T-cell (primary cell): Measurements from ENCODE around the gene RCE1. TPM values are rescaled to one million over a fixed set of nuclear protein-coding genes. Genes with fewer than 3 reads are reported as not detected.

Source experiments
- ATAC-seq, 4 experiments: fragments of 200-7000 bp in 3 of 4; fragments of 150-1000 bp in 1 of 4; cut with Tn5 transposase; replicated peaks in 1 of 4; 1 replicate in 3 of 4; 2 replicates in 1 of 4; pipeline ENCODE4 v1.10.0; 2021; ENCODE audit warnings: moderate library complexity in 3 of 4, mild to moderate bottlenecking in 2 of 4, moderate number of reproducible peaks in 1 of 4
- CTCF ChIA-PET, 2 donors: fragments of 300-600 bp; sonication (Branson Sonifier 250); formaldehyde crosslinking; loops; one replicate each; lab custom pipeline; 2022; ENCODE audit warnings: antibody characterized with exemption in 2 of 2; lab: Charles Lee
- POLR2A ChIA-PET, 2 donors: fragments of 300-600 bp; sonication (Branson Sonifier 250); formaldehyde crosslinking; loops; one replicate each; lab custom pipeline; 2022; ENCODE audit warnings: antibody characterized with exemption in 2 of 2; lab: Charles Lee
- DNase-seq, 35 experiments: peaks; one replicate each; pipeline versions ENCODE4 v3.0.0 to v3.0.0-alpha.2; 2013 to 2023
- H3K27ac ChIP-seq: one replicate; pipeline ENCODE4 v1.5.1; 2013; ENCODE audit warnings: low read length
- H3K27me3 ChIP-seq, 2 experiments: replicated peaks in 1 of 2; 1 replicate in 1 of 2; 2 replicates in 1 of 2; pipeline versions ENCODE4 v1.6.1 to v1.7.0; 2013; ENCODE audit warnings: low read length in 1 of 2, mixed read lengths in 1 of 2; ENCODE audit not compliant: control insufficient read depth in 2 of 2, insufficient read depth in 2 of 2; ENCODE audit errors: extremely low read depth in 1 of 2
- H3K36me3 ChIP-seq, 2 donors: 1 replicate in 1 of 2; 2 replicates in 1 of 2; pipeline versions ENCODE4 v1.6.1 to v1.7.0; 2013; ENCODE audit warnings: low read length in 1 of 2; ENCODE audit not compliant: control insufficient read depth in 2 of 2, insufficient read depth in 1 of 2; ENCODE audit errors: extremely low read depth in 1 of 2
- H3K4me1 ChIP-seq, 2 experiments: 1 replicate in 1 of 2; 2 replicates in 1 of 2; pipeline versions ENCODE4 v1.6.1 to v1.7.0; 2013; ENCODE audit warnings: low read length in 2 of 2, mixed read lengths in 1 of 2; ENCODE audit not compliant: insufficient read depth in 2 of 2, control insufficient read depth in 1 of 2; ENCODE audit errors: extremely low read depth in 1 of 2
- H3K4me3 ChIP-seq, 2 donors: 1 replicate in 1 of 2; 2 replicates in 1 of 2; pipeline versions ENCODE4 v1.5.1 to v1.7.0; 2013; ENCODE audit warnings: mild to moderate bottlenecking in 2 of 2, low read length in 1 of 2, moderate library complexity in 1 of 2; ENCODE audit not compliant: control insufficient read depth in 1 of 2; ENCODE audit errors: extremely low read depth in 1 of 2
- H3K9me3 ChIP-seq: 2 replicates; pipeline ENCODE4 v1.7.0; 2013
- H3K27ac Mint-ChIP-seq, 2 donors: one replicate each; pipeline ENCODE4 v1.8.0; 2020 to 2021; ENCODE audit warnings: mild to moderate bottlenecking in 2 of 2, mixed read lengths in 2 of 2
- H3K27me3 Mint-ChIP-seq, 2 donors: one replicate each; pipeline ENCODE4 v1.8.0; 2021 to 2022; ENCODE audit warnings: mixed read lengths in 2 of 2
- H3K36me3 Mint-ChIP-seq: one replicate; pipeline ENCODE4 v1.8.0; 2021; ENCODE audit warnings: mixed read lengths
- H3K4me1 Mint-ChIP-seq, 3 donors: one replicate each; pipeline ENCODE4 v1.8.0; 2020 to 2022; ENCODE audit warnings: mixed read lengths in 3 of 3, mild to moderate bottlenecking in 1 of 3
- H3K4me3 Mint-ChIP-seq, 3 donors: one replicate each; pipeline ENCODE4 v1.8.0; 2020 to 2022; ENCODE audit warnings: mild to moderate bottlenecking in 3 of 3, mixed read lengths in 3 of 3, moderate library complexity in 3 of 3
- H3K9me3 Mint-ChIP-seq, 3 donors: one replicate each; pipeline ENCODE4 v1.8.0; 2020 to 2022; ENCODE audit warnings: mixed read lengths in 3 of 3
- WGBS: methylation state at CpG from one replicate; pipeline ENCODE4 v1.1.5; 2013; ENCODE audit warnings: missing lambda C conversion rate; ENCODE audit not compliant: insufficient coverage; 5-methylcytosine and 5-hydroxymethylcytosine counted together
- total RNA-seq, 35 experiments: library from RNA in 6 of 35; stranded (reverse) in 6 of 35; fragments of 120-200 nt in 1 of 35; gene quantifications; one replicate each; pipeline versions ENCODE4 v1.2.1 to v1.2.4 and lab custom pipeline; 2013 to 2026

RCE1 gene
- total RNA-seq, 5 donors from 2014 or later (not counting 1 experiment from before 2014, with no cell fraction given), result 27.2 to 42.9 (median 34.1) TPM

DNA sequence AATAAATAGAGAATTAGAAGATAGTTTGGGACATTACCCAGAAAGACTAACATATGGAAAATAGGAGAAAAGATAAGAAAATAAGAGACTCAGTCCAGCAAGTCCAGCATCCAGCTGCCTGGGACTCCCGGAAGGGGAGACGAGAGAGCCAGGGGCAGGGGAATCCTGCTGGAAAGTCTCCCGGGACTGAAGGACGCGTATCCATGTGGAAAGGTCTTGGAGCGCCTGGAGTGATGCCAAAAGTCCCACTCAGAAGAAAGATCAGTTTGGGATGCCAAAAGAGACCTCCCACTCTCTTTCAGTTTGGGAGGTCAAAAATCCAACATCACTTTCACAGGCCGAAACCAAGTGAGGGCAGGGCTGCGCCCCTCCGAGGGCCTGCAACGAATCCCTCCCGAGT lies 44.3 kb downstream of the RCE1 start:
- 99% methylated on average over 10 of the region's 11 CpGs for WGBS
- Histone ChIP-seq H3K36me3 (no peaks in the 10 kb centered on the region), H3K27me3 (peaks cover 0 to 11% of the 10 kb centered on the region in 2 experiments), H3K4me1 (no peaks in the 10 kb centered on the region), H3K27ac (no peak overlapping the region), H3K4me3 (no peak overlapping the region), H3K9me3 (no peaks in the 10 kb centered on the region)
- peaks cover 0 to 7% (median 3%) of the 10 kb centered on the region in 3 donors for H3K4me1 Mint-ChIP-seq
- no peaks in the 10 kb centered on the region for H3K36me3 Mint-ChIP-seq
- H3K4me3 Mint-ChIP-seq, result no peak overlapping the region
- no peak overlapping the region for H3K27ac Mint-ChIP-seq
- ChIA-PET POLR2A (no interaction called here), CTCF (interaction anchor here in 1 of 2 donors (0.6 kb wide), 1 partner anchor 505 kb away, joined by 5 read pairs; no protein-coding TSS in a partner anchor)
- no peaks in the 10 kb centered on the region for H3K9me3 Mint-ChIP-seq
- ATAC-seq (no peak), DNase-seq (no peak)
- peaks cover 0 to 3% of the 10 kb centered on the region in 2 donors for H3K27me3 Mint-ChIP-seq

DNA sequence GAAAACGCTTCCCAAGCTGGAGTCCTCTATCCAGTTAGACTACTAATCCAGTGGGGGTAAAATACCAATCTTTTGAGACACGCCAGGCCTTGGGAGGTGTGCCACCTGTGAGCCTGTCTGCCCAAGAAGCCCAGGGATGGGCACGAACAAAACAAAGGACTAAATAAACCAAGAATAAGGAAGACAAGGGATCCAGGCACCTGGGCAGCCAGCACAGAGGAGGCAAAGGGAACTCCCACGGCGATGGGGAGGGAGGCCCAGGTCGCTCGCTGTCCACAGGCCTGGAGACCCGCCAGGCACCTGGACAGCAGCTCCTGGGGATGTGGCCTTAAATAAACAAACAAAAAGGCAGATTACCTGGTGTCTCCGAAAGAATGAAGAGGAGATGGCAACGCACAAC lies 45.0 kb downstream of the RCE1 start:
- Histone ChIP-seq H3K9me3 (no peaks in the 10 kb centered on the region), H3K27ac (no peak overlapping the region), H3K4me3 (no peak overlapping the region), H3K4me1 (no peaks in the 10 kb centered on the region), H3K36me3 (no peaks in the 10 kb centered on the region), H3K27me3 (peaks cover 0 to 6% of the 10 kb centered on the region in 2 experiments)
- ATAC-seq (no peak), DNase-seq (no peak)
- ChIA-PET CTCF (no interaction called here), POLR2A (no interaction called here)
- Mint-ChIP-seq H3K9me3 (no peaks in the 10 kb centered on the region), H3K4me1 (peaks cover 0 to 3% (median under 1%) of the 10 kb centered on the region in 3 donors), H3K36me3 (no peaks in the 10 kb centered on the region), H3K4me3 (no peak overlapping the region), H3K27me3 (peaks cover 0 to 3% of the 10 kb centered on the region in 2 donors), H3K27ac (no peak overlapping the region)
- WGBS, result 94% methylated on average over 7 of the region's 10 CpGs

DNA sequence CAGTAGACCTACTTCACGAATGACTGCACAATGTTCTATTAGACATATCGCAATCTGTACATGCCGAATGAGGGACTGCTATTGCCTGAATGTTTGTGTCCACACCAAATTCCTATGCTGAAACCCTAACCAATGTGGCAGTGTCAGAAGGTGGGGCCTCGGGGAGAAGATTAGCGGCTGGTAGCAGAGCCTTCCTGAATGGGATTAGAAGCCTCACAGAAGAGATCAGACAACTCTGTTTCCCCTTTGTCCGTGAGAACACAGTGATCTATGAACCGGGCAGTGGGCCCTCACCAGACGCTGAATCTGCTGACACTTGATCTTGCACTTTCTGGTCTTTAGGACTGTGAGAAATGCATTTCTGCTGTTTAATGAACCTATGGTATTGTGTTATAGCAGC lies 46.7 kb downstream of the RCE1 start:
- H3K4me1 Mint-ChIP-seq, result peaks cover 0 to 3% (median 0%) of the 10 kb centered on the region in 3 donors
- ChIA-PET CTCF (no interaction called here), POLR2A (no interaction called here)
- H3K36me3 Mint-ChIP-seq, result no peaks in the 10 kb centered on the region
- H3K4me3 Mint-ChIP-seq, result no peak overlapping the region
- Histone ChIP-seq H3K27ac (no peak overlapping the region), H3K36me3 (no peaks in the 10 kb centered on the region), H3K9me3 (no peaks in the 10 kb centered on the region), H3K27me3 (peaks cover 0 to 10% of the 10 kb centered on the region in 2 experiments), H3K4me3 (no peak overlapping the region), H3K4me1 (no peaks in the 10 kb centered on the region)
- DNase-seq (no peak), ATAC-seq (no peak)
- peaks cover 0 to 3% of the 10 kb centered on the region in 2 donors for H3K27me3 Mint-ChIP-seq
- H3K9me3 Mint-ChIP-seq, result no peaks in the 10 kb centered on the region
- no peak overlapping the region for H3K27ac Mint-ChIP-seq
- 95% methylated on average over 8 of the region's 8 CpGs for WGBS

DNA sequence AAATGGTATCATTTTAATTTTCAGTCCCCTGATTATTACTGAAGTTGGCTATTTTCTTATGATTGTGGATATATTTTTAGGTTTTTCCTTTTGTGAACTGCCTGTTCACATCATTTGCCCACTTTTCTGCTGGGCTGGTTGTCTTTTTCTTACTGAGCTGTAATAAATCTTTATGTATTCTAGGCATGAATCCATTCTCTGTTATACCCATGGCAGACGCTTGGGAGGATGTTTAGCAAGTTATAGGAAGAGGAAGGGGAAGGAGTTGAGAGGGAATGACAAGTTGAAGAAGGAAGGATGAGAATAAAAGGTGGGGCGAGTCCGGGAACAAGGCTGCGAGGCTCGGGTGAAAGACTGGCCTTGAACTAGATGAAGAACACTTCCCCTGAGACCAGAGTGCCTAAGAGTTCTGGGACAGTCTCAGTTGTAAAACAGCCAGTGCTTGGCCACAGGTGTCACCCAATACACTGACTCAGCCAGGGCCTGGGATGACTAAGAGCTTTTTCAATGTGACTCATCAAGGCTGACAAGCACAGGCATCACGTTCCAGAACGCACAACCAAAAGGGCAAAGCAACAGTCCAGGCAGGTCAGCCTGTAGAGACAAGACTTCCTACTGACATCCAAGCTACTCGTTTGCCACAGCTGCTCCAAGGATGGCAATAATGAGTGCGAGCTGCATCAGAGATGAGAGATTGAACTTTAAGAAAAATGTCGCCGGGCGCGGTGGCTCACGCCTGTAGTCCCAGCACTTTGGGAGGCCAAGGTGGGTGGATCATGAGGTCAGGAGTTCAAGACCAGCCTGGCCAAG lies 48.8 kb downstream of the RCE1 start:
- ChIA-PET POLR2A (no interaction called here), CTCF (no interaction called here)
- Mint-ChIP-seq H3K27me3 (peaks cover 0 to 3% of the 10 kb centered on the region in 2 donors), H3K27ac (peak overlapping the region in 1 of 2 donors; percentile 63), H3K36me3 (no peaks in the 10 kb centered on the region), H3K4me1 (peaks cover 0 to 3% (median 0%) of the 10 kb centered on the region in 3 donors), H3K4me3 (no peak overlapping the region), H3K9me3 (no peaks in the 10 kb centered on the region)
- Histone ChIP-seq H3K4me1 (no peaks in the 10 kb centered on the region), H3K27ac (no peak overlapping the region), H3K27me3 (peaks cover 0 to 8% of the 10 kb centered on the region in 2 experiments), H3K36me3 (no peaks in the 10 kb centered on the region), H3K9me3 (no peaks in the 10 kb centered on the region), H3K4me3 (no peak overlapping the region)
- WGBS, result 44% methylated on average over 6 of the region's 14 CpGs
- no peak for DNase-seq
- no peak for ATAC-seq

DNA sequence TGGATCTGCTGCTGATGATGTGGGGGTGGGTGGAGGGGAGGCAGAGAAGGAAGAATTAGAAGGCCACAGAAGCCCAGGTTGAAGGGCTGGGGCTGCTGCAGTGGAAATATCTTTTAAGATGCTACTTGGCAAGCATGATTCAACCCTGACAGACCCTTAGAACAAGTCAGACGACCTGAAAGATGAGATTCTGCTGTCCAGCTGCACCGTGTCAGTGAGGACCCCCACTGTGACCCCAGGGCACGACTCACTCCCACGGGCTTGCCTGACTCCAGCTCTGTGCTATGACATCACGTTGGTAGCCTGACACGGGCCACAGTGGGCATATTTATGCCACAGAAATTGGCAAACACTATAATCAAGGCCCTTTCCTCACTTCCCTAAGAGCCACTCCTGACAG lies 49.7 kb downstream of the RCE1 start:
- H3K36me3 ChIP-seq, result no peaks in the 10 kb centered on the region
- Mint-ChIP-seq H3K9me3 (no peaks in the 10 kb centered on the region), H3K27ac (no peak overlapping the region), H3K36me3 (no peaks in the 10 kb centered on the region), H3K4me3 (no peak overlapping the region), H3K27me3 (peaks cover 0 to 3% of the 10 kb centered on the region in 2 donors), H3K4me1 (peaks cover 0 to 3% (median 0%) of the 10 kb centered on the region in 3 donors)
- no peaks in the 10 kb centered on the region for H3K9me3 ChIP-seq
- H3K27ac ChIP-seq, result no peak overlapping the region
- H3K27me3 ChIP-seq, result peaks cover 0 to 8% of the 10 kb centered on the region in 2 experiments
- ChIA-PET POLR2A (no interaction called here), CTCF (no interaction called here)
- ATAC-seq (no peak), DNase-seq (no peak)
- no peaks in the 10 kb centered on the region for H3K4me1 ChIP-seq
- WGBS, result 84% methylated on average over 5 of the region's 6 CpGs
- H3K4me3 ChIP-seq, result no peak overlapping the region

DNA sequence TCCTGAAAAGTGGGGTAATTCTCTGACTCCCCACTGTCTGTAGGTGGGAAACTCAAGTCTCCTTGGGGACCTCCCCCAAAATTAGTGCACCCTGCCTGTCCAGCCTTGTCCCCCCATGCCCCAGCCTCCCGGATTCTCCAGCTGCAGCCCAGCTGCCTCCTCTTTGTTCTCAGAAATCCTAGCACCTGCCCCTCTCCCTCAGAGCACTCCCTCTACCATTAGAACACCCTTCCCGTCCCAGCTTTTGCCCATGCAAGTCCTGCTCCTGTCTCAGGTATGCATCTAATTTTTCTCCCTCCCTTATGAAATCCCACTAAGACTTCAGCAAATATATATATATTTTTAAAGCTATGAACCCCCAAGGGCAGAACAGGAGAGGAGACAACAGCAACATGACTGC lies 50.9 kb downstream of the RCE1 start:
- Mint-ChIP-seq H3K4me1 (peaks cover 0 to 3% (median 0%) of the 10 kb centered on the region in 3 donors), H3K9me3 (no peaks in the 10 kb centered on the region), H3K27ac (no peak overlapping the region), H3K27me3 (peaks cover 0 to 3% of the 10 kb centered on the region in 2 donors), H3K36me3 (no peaks in the 10 kb centered on the region), H3K4me3 (no peak overlapping the region)
- DNase-seq (no peak), ATAC-seq (no peak)
- no peaks in the 10 kb centered on the region for H3K4me1 ChIP-seq
- no peaks in the 10 kb centered on the region for H3K36me3 ChIP-seq
- H3K4me3 ChIP-seq, result no peak overlapping the region
- no peaks in the 10 kb centered on the region for H3K9me3 ChIP-seq
- ChIA-PET CTCF (no interaction called here), POLR2A (no interaction called here)
- 88% methylated on average over 1 of the region's 2 CpGs for WGBS
- H3K27ac ChIP-seq, result no peak overlapping the region
- H3K27me3 ChIP-seq, result peaks cover 0 to 8% of the 10 kb centered on the region in 2 experiments
